ENCODE data around the gene PLXNA3. TPM values are rescaled to one million over a fixed set of nuclear protein-coding genes. Genes with fewer than 3 reads are reported as not detected.

The PLXNA3 gene
- total and polyA plus RNA-seq, 2 experiments from 2014 or later, result 13.7 to 23.3 TPM

- peak in 1 of 2 donors; percentile 50 for DNase-seq (ENCODE audit: low read depth in 1 of 2, low spot score in 1 of 2)
- peak overlapping the region; percentile 77 for H3K27ac ChIP-seq
These were observed 478 bp upstream of the PLXNA3 start for GRCh38 chrX:154457491-154458115.

GRCh38 chrX:154458954-154459778 lies 1.1 kb downstream of the PLXNA3 start:
- Histone ChIP-seq H3K4me1 (ENCODE audit: low read depth) (no peaks in the 10 kb centered on the region), H3K27me3 (no peaks in the 10 kb centered on the region), H3K36me3 (no peaks in the 10 kb centered on the region), H3K9me3 (ENCODE audit: low read depth) (no peaks in the 10 kb centered on the region), H3K27ac (no peak overlapping the region), H3K4me3 (peak overlapping the region; percentile 84)
- no peak for TF ChIP-seq CTCF (IDR thresholded peaks at IDR 0.05; ENCODE audit: low read depth, low read length)
- DNase-seq (ENCODE audit: low read depth in 1 of 2, low spot score in 1 of 2), result peak in 1 of 2 donors; percentile 9

More at GRCh38 chrX:154457491-154458115, 478 bp upstream of the PLXNA3 start:
- H3K4me3 ChIP-seq, result peak overlapping the region; percentile 84
- H3K4me1 ChIP-seq (ENCODE audit: low read depth), result no peaks in the 10 kb centered on the region
- no peaks in the 10 kb centered on the region for H3K36me3 ChIP-seq
- no peak for TF ChIP-seq CTCF (IDR thresholded peaks at IDR 0.05; ENCODE audit: low read depth, low read length)
- H3K27me3 ChIP-seq, result no peaks in the 10 kb centered on the region
- no peaks in the 10 kb centered on the region for H3K9me3 ChIP-seq (ENCODE audit: low read depth)

GRCh38 chrX:154459832-154460231 lies 1.8 kb downstream of the PLXNA3 start:
- H3K4me3 ChIP-seq, result no peak overlapping the region
- TF ChIP-seq CTCF (IDR thresholded peaks at IDR 0.05; ENCODE audit: low read depth, low read length), result no peak
- no peak overlapping the region for H3K27ac ChIP-seq
- H3K4me1 ChIP-seq (ENCODE audit: low read depth), result no peaks in the 10 kb centered on the region
- no peaks in the 10 kb centered on the region for H3K9me3 ChIP-seq (ENCODE audit: low read depth)
- DNase-seq (ENCODE audit: low read depth in 1 of 2, low spot score in 1 of 2), result no peak
- H3K27me3 ChIP-seq, result no peaks in the 10 kb centered on the region
- no peaks in the 10 kb centered on the region for H3K36me3 ChIP-seq

- Histone ChIP-seq H3K36me3 (no peaks in the 10 kb centered on the region), H3K4me1 (ENCODE audit: low read depth) (no peaks in the 10 kb centered on the region), H3K4me3 (no peak overlapping the region), H3K27me3 (no peaks in the 10 kb centered on the region), H3K9me3 (ENCODE audit: low read depth) (no peaks in the 10 kb centered on the region), H3K27ac (no peak overlapping the region)
- no peak for TF ChIP-seq CTCF (IDR thresholded peaks at IDR 0.05; ENCODE audit: low read depth, low read length)
- no peak for DNase-seq (ENCODE audit: low read depth in 1 of 2, low spot score in 1 of 2)
These were observed 2.2 kb downstream of the PLXNA3 start for GRCh38 chrX:154460326-154460725.

- no peaks in the 10 kb centered on the region for H3K36me3 ChIP-seq
- H3K4me1 ChIP-seq (ENCODE audit: low read depth), result no peaks in the 10 kb centered on the region
- no peaks in the 10 kb centered on the region for H3K9me3 ChIP-seq (ENCODE audit: low read depth)
- no peaks in the 10 kb centered on the region for H3K27me3 ChIP-seq
- no peak overlapping the region for H3K27ac ChIP-seq
- no peak for DNase-seq (ENCODE audit: low read depth in 1 of 2, low spot score in 1 of 2)
- no peak overlapping the region for H3K4me3 ChIP-seq
- no peak for TF ChIP-seq CTCF (IDR thresholded peaks at IDR 0.05; ENCODE audit: low read depth, low read length)
These were observed 4.3 kb downstream of the PLXNA3 start for GRCh38 chrX:154462396-154462795.
